T-cell (primary cell): ENCODE measurements around the gene RALB. TPM values are rescaled to one million over a fixed set of nuclear protein-coding genes. Genes with fewer than 3 reads are reported as not detected.

Source experiments
- ATAC-seq, 4 experiments: fragments of 200-7000 bp in 3 of 4; fragments of 150-1000 bp in 1 of 4; cut with Tn5 transposase; replicated peaks in 1 of 4; 1 replicate in 3 of 4; 2 replicates in 1 of 4; pipeline ENCODE4 v1.10.0; 2021; ENCODE audit warnings: moderate library complexity in 3 of 4, mild to moderate bottlenecking in 2 of 4, moderate number of reproducible peaks in 1 of 4
- CTCF ChIA-PET, 2 donors: fragments of 300-600 bp; sonication (Branson Sonifier 250); formaldehyde crosslinking; loops; one replicate each; lab custom pipeline; 2022; ENCODE audit warnings: antibody characterized with exemption in 2 of 2; lab: Charles Lee
- POLR2A ChIA-PET, 2 donors: fragments of 300-600 bp; sonication (Branson Sonifier 250); formaldehyde crosslinking; loops; one replicate each; lab custom pipeline; 2022; ENCODE audit warnings: antibody characterized with exemption in 2 of 2; lab: Charles Lee
- DNase-seq, 35 experiments: peaks; one replicate each; pipeline versions ENCODE4 v3.0.0 to v3.0.0-alpha.2; 2013 to 2023
- H3K27ac ChIP-seq: one replicate; pipeline ENCODE4 v1.5.1; 2013; ENCODE audit warnings: low read length
- H3K27me3 ChIP-seq, 2 experiments: replicated peaks in 1 of 2; 1 replicate in 1 of 2; 2 replicates in 1 of 2; pipeline versions ENCODE4 v1.6.1 to v1.7.0; 2013; ENCODE audit warnings: low read length in 1 of 2, mixed read lengths in 1 of 2; ENCODE audit not compliant: control insufficient read depth in 2 of 2, insufficient read depth in 2 of 2; ENCODE audit errors: extremely low read depth in 1 of 2
- H3K36me3 ChIP-seq, 2 donors: 1 replicate in 1 of 2; 2 replicates in 1 of 2; pipeline versions ENCODE4 v1.6.1 to v1.7.0; 2013; ENCODE audit warnings: low read length in 1 of 2; ENCODE audit not compliant: control insufficient read depth in 2 of 2, insufficient read depth in 1 of 2; ENCODE audit errors: extremely low read depth in 1 of 2
- H3K4me1 ChIP-seq, 2 experiments: 1 replicate in 1 of 2; 2 replicates in 1 of 2; pipeline versions ENCODE4 v1.6.1 to v1.7.0; 2013; ENCODE audit warnings: low read length in 2 of 2, mixed read lengths in 1 of 2; ENCODE audit not compliant: insufficient read depth in 2 of 2, control insufficient read depth in 1 of 2; ENCODE audit errors: extremely low read depth in 1 of 2
- H3K4me3 ChIP-seq, 2 donors: 1 replicate in 1 of 2; 2 replicates in 1 of 2; pipeline versions ENCODE4 v1.5.1 to v1.7.0; 2013; ENCODE audit warnings: mild to moderate bottlenecking in 2 of 2, low read length in 1 of 2, moderate library complexity in 1 of 2; ENCODE audit not compliant: control insufficient read depth in 1 of 2; ENCODE audit errors: extremely low read depth in 1 of 2
- H3K9me3 ChIP-seq: 2 replicates; pipeline ENCODE4 v1.7.0; 2013
- H3K27ac Mint-ChIP-seq, 2 donors: one replicate each; pipeline ENCODE4 v1.8.0; 2020 to 2021; ENCODE audit warnings: mild to moderate bottlenecking in 2 of 2, mixed read lengths in 2 of 2
- H3K27me3 Mint-ChIP-seq, 2 donors: one replicate each; pipeline ENCODE4 v1.8.0; 2021 to 2022; ENCODE audit warnings: mixed read lengths in 2 of 2
- H3K36me3 Mint-ChIP-seq: one replicate; pipeline ENCODE4 v1.8.0; 2021; ENCODE audit warnings: mixed read lengths
- H3K4me1 Mint-ChIP-seq, 3 donors: one replicate each; pipeline ENCODE4 v1.8.0; 2020 to 2022; ENCODE audit warnings: mixed read lengths in 3 of 3, mild to moderate bottlenecking in 1 of 3
- H3K4me3 Mint-ChIP-seq, 3 donors: one replicate each; pipeline ENCODE4 v1.8.0; 2020 to 2022; ENCODE audit warnings: mild to moderate bottlenecking in 3 of 3, mixed read lengths in 3 of 3, moderate library complexity in 3 of 3
- H3K9me3 Mint-ChIP-seq, 3 donors: one replicate each; pipeline ENCODE4 v1.8.0; 2020 to 2022; ENCODE audit warnings: mixed read lengths in 3 of 3
- WGBS: methylation state at CpG from one replicate; pipeline ENCODE4 v1.1.5; 2013; ENCODE audit warnings: missing lambda C conversion rate; ENCODE audit not compliant: insufficient coverage; 5-methylcytosine and 5-hydroxymethylcytosine counted together
- total RNA-seq, 35 experiments: library from RNA in 6 of 35; stranded (reverse) in 6 of 35; fragments of 120-200 nt in 1 of 35; gene quantifications; one replicate each; pipeline versions ENCODE4 v1.2.1 to v1.2.4 and lab custom pipeline; 2013 to 2026

RALB gene
- total RNA-seq, 5 donors from 2014 or later (not counting 1 experiment from before 2014, with no cell fraction given), result 10.3 to 20.1 (median 12.9) TPM

DNA sequence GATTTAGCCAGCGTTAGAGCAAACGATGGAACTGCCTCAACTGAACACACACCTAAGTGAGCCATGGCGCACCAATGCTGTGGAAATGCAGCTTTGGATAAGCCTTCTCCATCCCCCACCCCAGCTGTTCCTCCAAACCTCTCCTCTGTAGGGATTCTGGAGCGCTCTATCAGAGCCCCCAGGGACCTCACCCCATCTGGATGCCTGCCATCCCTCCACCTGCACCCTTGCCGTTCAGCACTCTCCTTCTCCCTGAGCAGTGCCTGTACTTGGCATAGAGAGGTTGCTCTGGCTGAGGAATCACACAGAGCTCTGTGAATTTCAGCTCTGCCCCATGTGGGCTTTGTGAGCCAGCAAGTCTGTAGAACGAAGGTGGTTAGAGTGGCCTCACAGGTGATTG lies 50.5 kb downstream of the RALB start:
- peaks cover 0 to 5% of the 10 kb centered on the region in 2 donors for H3K36me3 ChIP-seq
- H3K27me3 ChIP-seq, result no peaks in the 10 kb centered on the region
- ChIA-PET POLR2A (no interaction called here), CTCF (interaction anchor here (1.0 to 1.2 kb wide), 3 partner anchors 10 to 11 kb away, joined by 3 to 5 read pairs (median 4); no protein-coding TSS in a partner anchor)
- no peak for ATAC-seq
- no peak for DNase-seq
- peaks cover 35% of the 10 kb centered on the region for H3K36me3 Mint-ChIP-seq
- H3K9me3 ChIP-seq, result no peaks in the 10 kb centered on the region
- H3K27me3 Mint-ChIP-seq, result no peaks in the 10 kb centered on the region
- H3K9me3 Mint-ChIP-seq, result no peaks in the 10 kb centered on the region
- H3K4me3 ChIP-seq, result no peak overlapping the region
- 90% methylated on average over 3 of the region's 6 CpGs for WGBS
- H3K4me1 Mint-ChIP-seq, result peaks cover 3 to 13% (median 7%) of the 10 kb centered on the region in 3 donors
- H3K4me3 Mint-ChIP-seq, result peak overlapping the region in 1 of 3 donors; percentile 1
- H3K27ac ChIP-seq, result no peak overlapping the region
- H3K4me1 ChIP-seq, result no peaks in the 10 kb centered on the region
- H3K27ac Mint-ChIP-seq, result no peak overlapping the region

DNA sequence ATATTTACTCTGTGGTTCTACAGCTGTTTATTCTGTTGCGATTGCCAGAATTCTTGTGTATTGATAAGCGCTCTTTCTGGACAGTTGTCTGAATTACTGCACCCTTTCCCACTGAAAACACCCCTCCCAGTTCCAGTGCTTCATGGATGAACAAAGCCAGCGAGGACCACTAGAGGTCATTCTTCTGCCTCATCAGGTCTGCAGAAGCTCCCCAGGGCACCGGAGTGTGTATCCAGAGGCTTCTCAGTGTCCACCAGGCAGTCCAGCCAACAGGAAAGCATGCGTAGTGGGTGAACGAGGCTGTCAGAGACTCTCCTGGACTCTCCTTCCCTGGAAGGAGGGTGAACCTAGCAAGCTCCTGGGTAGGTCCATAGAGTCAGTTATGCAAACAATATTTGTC lies 52.6 kb downstream of the RALB start:
- ATAC-seq (no peak), DNase-seq (no peak)
- H3K27me3 ChIP-seq, result no peaks in the 10 kb centered on the region
- H3K4me1 ChIP-seq, result no peaks in the 10 kb centered on the region
- Mint-ChIP-seq H3K36me3 (peaks cover 18% of the 10 kb centered on the region), H3K9me3 (no peaks in the 10 kb centered on the region), H3K4me3 (no peak overlapping the region), H3K27ac (no peak overlapping the region), H3K4me1 (peaks cover 3 to 13% (median 7%) of the 10 kb centered on the region in 3 donors), H3K27me3 (no peaks in the 10 kb centered on the region)
- H3K4me3 ChIP-seq, result no peak overlapping the region
- no peaks in the 10 kb centered on the region for H3K36me3 ChIP-seq
- H3K9me3 ChIP-seq, result no peaks in the 10 kb centered on the region
- POLR2A ChIA-PET, result no interaction called here
- H3K27ac ChIP-seq, result no peak overlapping the region
- CTCF ChIA-PET, result no interaction called here
- 93% methylated on average over 4 of the region's 6 CpGs for WGBS

DNA sequence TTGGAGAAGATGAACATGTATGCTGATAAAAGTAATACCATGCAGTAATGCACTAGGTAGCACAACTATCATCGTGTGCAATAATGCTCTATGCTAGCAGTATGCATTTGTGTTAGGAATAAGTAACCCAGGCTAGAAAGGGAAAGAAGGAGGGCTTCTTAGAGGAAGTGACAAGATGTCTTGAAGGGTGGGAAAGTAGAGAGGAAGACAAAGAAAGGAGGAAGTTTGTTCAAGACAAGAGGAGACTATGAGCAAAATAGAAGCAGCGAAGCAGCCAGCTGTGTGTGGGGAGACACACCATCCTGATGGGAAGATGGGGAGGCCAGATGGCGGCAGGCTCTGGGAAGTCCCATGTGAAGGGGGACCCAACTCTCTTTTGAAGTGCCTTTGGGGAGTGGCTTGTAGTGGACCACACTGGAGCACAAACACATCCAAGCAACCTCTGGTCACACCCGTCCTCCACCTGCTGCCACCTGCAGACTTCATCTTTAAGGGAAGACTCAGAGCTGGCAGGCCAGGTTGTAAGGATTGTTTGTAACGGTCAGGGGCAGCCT lies 53.4 kb downstream of the RALB start:
- Histone ChIP-seq H3K9me3 (no peaks in the 10 kb centered on the region), H3K4me1 (no peaks in the 10 kb centered on the region), H3K36me3 (no peaks in the 10 kb centered on the region), H3K4me3 (no peak overlapping the region), H3K27me3 (no peaks in the 10 kb centered on the region), H3K27ac (no peak overlapping the region)
- POLR2A ChIA-PET, result interaction anchor here in 1 of 2 donors (0.6 kb wide), 1 partner anchor 580 kb away, joined by 8 read pairs; no protein-coding TSS in a partner anchor
- peaks cover 16% of the 10 kb centered on the region for H3K36me3 Mint-ChIP-seq
- CTCF ChIA-PET, result no interaction called here
- DNase-seq (no peak), ATAC-seq (no peak)
- no peak overlapping the region for H3K4me3 Mint-ChIP-seq
- peaks cover 3 to 13% (median 7%) of the 10 kb centered on the region in 3 donors for H3K4me1 Mint-ChIP-seq
- 97% methylated on average over 4 of the region's 5 CpGs for WGBS
- no peaks in the 10 kb centered on the region for H3K27me3 Mint-ChIP-seq
- no peaks in the 10 kb centered on the region for H3K9me3 Mint-ChIP-seq
- no peak overlapping the region for H3K27ac Mint-ChIP-seq

DNA sequence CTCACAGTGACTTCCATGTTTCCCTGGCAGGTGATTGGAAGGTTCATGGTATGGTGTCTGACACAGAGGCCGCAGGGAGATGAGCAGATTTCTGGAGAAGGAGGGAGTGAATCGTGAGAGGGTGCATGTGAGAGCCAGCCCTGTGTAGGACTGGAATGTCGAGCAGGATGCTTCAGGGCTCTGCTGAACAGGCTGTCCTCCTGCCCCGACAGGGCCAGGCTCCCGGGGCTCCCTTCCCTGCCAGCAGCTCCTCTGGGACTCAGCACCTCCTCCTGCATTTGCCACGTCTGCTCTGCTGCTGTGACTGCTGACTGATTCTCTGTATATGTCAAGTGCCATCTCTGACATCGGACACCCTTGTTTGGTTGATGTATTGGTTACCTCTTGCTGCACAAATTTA lies 54.8 kb downstream of the RALB start:
- no peaks in the 10 kb centered on the region for H3K9me3 Mint-ChIP-seq
- H3K27ac Mint-ChIP-seq, result no peak overlapping the region
- ATAC-seq (no peak), DNase-seq (no peak)
- CTCF ChIA-PET, result no interaction called here
- POLR2A ChIA-PET, result no interaction called here
- H3K27me3 Mint-ChIP-seq, result no peaks in the 10 kb centered on the region
- peaks cover 1 to 7% (median 4%) of the 10 kb centered on the region in 3 donors for H3K4me1 Mint-ChIP-seq
- Histone ChIP-seq H3K27me3 (no peaks in the 10 kb centered on the region), H3K4me1 (peaks cover 0 to under 1% of the 10 kb centered on the region in 2 experiments), H3K27ac (no peak overlapping the region), H3K9me3 (no peaks in the 10 kb centered on the region), H3K36me3 (no peaks in the 10 kb centered on the region), H3K4me3 (no peak overlapping the region)
- H3K36me3 Mint-ChIP-seq, result peaks cover 6% of the 10 kb centered on the region
- H3K4me3 Mint-ChIP-seq, result no peak overlapping the region
- 40% methylated on average over 1 of the region's 7 CpGs for WGBS

DNA sequence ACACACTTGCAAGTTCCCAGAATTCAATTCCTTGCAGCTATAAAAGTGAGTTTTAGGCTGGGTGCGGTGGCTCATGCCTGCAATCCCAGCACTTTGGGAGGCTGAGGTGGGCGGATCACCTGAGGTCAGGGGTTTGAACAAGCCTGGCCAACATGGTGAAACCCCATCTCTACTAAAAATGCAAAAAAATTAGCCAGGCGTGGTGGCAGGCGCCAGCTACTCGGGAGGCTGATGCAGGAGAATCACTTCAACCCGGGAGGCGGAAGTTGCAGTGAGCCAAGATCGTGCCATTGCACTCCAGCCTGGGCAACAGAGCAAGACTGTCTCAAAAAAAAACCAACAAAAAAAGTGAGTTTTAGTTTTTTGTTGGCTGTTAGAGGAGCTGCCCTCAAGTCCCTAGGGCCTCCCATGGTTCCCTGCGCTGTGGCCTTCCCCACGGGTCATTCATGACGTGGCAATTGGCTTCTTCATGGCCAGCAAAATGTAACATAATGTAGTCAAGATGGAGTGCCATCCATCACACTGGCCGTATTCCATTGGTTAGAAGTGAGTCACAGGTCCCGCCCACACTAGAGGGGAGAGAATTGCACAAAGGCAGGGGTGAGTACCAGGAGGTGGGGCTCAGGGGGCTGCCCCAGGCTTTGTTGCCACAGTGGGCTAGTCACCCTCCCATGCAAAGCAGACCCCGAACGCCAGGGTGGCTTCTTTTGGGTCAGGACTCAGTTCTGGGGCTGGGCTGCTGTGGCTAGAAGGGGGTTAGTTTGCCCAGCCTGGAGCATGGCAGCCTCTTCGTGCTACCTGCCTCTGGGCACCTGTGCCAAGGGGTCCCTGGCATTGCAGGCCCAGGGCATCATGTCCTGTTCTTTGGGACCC lies 55.6 kb downstream of the RALB start:
- no peaks in the 10 kb centered on the region for H3K9me3 ChIP-seq
- H3K36me3 ChIP-seq, result no peaks in the 10 kb centered on the region
- no peak overlapping the region for H3K27ac ChIP-seq
- peaks cover 3 to 9% of the 10 kb centered on the region in 2 experiments for H3K4me1 ChIP-seq
- H3K27me3 ChIP-seq, result peaks cover 0 to 5% of the 10 kb centered on the region in 2 experiments
- no peak overlapping the region for H3K4me3 ChIP-seq
- ChIA-PET POLR2A (no interaction called here), CTCF (no interaction called here)
- Mint-ChIP-seq H3K4me3 (no peak overlapping the region), H3K4me1 (peaks cover 8 to 9% (median 8%) of the 10 kb centered on the region in 3 donors), H3K36me3 (peaks cover 5% of the 10 kb centered on the region), H3K27me3 (no peaks in the 10 kb centered on the region), H3K9me3 (no peaks in the 10 kb centered on the region), H3K27ac (no peak overlapping the region)
- no peak for ATAC-seq
- 84% methylated on average over 4 of the region's 16 CpGs for WGBS
- no peak for DNase-seq

DNA sequence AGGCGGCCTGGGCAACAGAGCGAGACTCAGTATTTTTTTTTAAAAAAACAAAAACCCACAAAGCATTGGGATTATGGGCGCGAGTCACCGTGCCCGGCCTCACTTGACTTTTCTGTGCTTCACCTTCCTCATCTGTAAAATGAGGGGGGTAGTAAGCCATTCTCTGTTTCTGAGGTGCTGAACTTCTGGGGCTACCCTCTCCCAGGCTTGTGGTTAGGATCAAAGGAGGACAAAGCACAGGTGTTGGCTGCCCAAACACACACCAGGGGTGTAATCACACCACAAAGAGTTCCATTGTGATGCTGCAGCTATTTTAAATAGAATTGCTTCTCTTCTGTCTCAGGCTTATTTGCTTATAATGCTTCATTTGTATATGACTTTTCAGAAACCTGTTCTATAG lies 57.5 kb downstream of the RALB start:
- H3K27me3 ChIP-seq, result peaks cover 0 to 20% of the 10 kb centered on the region in 2 experiments
- Mint-ChIP-seq H3K27me3 (no peaks in the 10 kb centered on the region), H3K4me1 (peaks cover 22 to 26% (median 24%) of the 10 kb centered on the region in 3 donors), H3K36me3 (no peaks in the 10 kb centered on the region), H3K27ac (no peak overlapping the region), H3K4me3 (no peak overlapping the region), H3K9me3 (no peaks in the 10 kb centered on the region)
- no peaks in the 10 kb centered on the region for H3K36me3 ChIP-seq
- 80% methylated on average over 1 of the region's 6 CpGs for WGBS
- peaks cover 11 to 27% of the 10 kb centered on the region in 2 experiments for H3K4me1 ChIP-seq
- DNase-seq (no peak), ATAC-seq (no peak)
- CTCF ChIA-PET, result interaction anchor here (0.6 kb wide), 2 partner anchors 436 to 539 kb away, joined by 3 to 6 read pairs; no protein-coding TSS in a partner anchor
- no peak overlapping the region for H3K27ac ChIP-seq
- H3K4me3 ChIP-seq, result no peak overlapping the region
- no peaks in the 10 kb centered on the region for H3K9me3 ChIP-seq
- POLR2A ChIA-PET, result no interaction called here
